Mucosa of stomach (tissue), 1 donor: ENCODE results near the gene DDX19B.
"Not testable (repeated sequence)": the region's sequence is repeated elsewhere in the genome, so short reads cannot be mapped to it uniquely, and the experiment has no call there.

Source experiments
- H3K27me3 ChIP-seq: one replicate; pipeline ENCODE4 v1.7.0; 2013; ENCODE audit warnings: mild to moderate bottlenecking, low read length; ENCODE audit not compliant: control insufficient read depth, insufficient read depth
- H3K36me3 ChIP-seq: one replicate; pipeline ENCODE4 v1.7.0; 2013; ENCODE audit warnings: low read length; ENCODE audit not compliant: control insufficient read depth, insufficient read depth
- H3K4me1 ChIP-seq: one replicate; pipeline ENCODE4 v1.7.0; 2013; ENCODE audit warnings: mild to moderate bottlenecking, low read length; ENCODE audit not compliant: control insufficient read depth, insufficient read depth
- H3K4me3 ChIP-seq: one replicate; pipeline ENCODE4 v1.7.0; 2013; ENCODE audit warnings: low read length
- H3K9ac ChIP-seq: one replicate; pipeline ENCODE4 v1.7.0; 2013; ENCODE audit warnings: mild to moderate bottlenecking, low read length, moderate library complexity
- H3K9me3 ChIP-seq: one replicate; pipeline ENCODE4 v1.7.0; 2013; ENCODE audit warnings: mild to moderate bottlenecking, low read length, moderate library complexity; ENCODE audit not compliant: control insufficient read depth
- donor health status: Pancreatic carcinoma.

Gene DDX19B

DNA sequence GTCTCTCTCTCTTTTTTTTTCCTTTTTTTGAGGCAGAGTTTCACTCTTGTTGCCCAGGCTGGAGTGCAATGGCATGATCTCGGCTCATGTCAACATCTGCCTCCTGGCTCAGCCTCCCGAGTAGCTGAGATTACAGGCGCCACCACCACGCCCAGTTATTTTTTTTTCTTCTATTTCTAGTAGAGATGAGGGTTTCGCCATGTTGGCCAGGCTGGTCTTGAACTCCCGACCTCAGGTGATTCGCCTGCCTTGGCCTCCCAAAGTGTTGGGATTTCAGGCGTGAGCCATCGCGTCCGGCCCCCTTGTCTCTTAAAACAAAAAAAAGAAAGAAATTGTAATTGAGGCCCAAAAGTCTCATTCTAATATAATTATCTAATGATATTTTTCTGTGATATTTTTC is 6.8 kb upstream of the DDX19B start:
- not testable (repeated sequence) for H3K36me3 ChIP-seq, H3K27me3 ChIP-seq, H3K9me3 ChIP-seq, H3K4me3 ChIP-seq, H3K9ac ChIP-seq, H3K4me1 ChIP-seq

- H3K4me3 ChIP-seq = no peak overlapping the region
- no peaks in the 10 kb centered on the region for H3K36me3 ChIP-seq
- H3K27me3 ChIP-seq = no peaks in the 10 kb centered on the region
- no peaks in the 10 kb centered on the region for H3K9me3 ChIP-seq
- peaks cover 10% of the 10 kb centered on the region for H3K4me1 ChIP-seq
- no peak overlapping the region for H3K9ac ChIP-seq
Measured at GRCh38 chr16:70294385-70295025, 4.5 kb upstream of the DDX19B start.

DNA sequence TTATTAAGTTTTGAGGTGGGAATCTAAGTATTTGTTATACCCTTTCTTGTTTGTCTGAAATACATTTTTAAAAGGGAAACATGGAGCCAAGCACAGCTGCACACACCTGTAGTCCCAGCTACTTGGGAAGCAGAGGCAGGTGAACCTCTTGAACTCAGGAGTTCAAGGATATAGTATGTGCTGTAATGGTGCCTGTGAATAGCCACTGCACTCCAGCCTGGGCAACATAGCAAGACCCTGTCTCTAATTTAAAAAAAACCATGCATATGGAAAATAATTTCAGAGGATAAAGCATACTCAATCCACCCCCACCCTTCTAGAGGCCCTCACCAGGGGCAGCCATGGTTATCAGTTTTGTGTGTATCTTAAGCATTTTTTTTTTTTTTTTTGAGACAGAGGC is 3.4 kb upstream of the DDX19B start:
- Histone ChIP-seq H3K27me3 (no peaks in the 10 kb centered on the region), H3K36me3 (no peaks in the 10 kb centered on the region), H3K9me3 (no peaks in the 10 kb centered on the region), H3K9ac (no peak overlapping the region), H3K4me3 (no peak overlapping the region), H3K4me1 (peaks cover 11% of the 10 kb centered on the region)

DNA sequence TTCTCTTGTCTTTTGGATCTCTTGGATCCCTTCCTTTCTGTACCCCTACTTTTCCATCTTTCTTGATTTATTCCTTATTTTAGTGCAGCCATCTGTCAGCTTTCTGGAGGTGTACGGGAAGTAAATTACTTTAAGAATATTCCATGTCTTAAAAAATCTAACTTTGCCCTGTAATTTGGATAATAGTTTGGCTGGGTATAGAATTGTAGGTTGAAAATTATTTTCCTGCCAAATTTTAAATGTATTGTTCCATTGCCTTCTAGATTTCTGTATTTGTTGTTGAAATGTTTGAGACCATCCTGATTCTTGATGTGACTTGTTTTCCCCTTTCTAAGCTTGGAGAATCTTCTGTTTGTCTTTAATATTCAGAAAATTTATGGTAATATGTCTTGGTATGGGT is 2.1 kb downstream of the DDX19B start:
- Histone ChIP-seq H3K4me1 (peaks cover 11% of the 10 kb centered on the region), H3K9me3 (no peaks in the 10 kb centered on the region), H3K36me3 (no peaks in the 10 kb centered on the region), H3K4me3 (no peak overlapping the region), H3K9ac (no peak overlapping the region), H3K27me3 (no peaks in the 10 kb centered on the region)

GRCh38 chr16:70302745-70303144 is 3.8 kb downstream of the DDX19B start:
- H3K4me3 ChIP-seq = no peak overlapping the region
- H3K9ac ChIP-seq = no peak overlapping the region
- peaks cover 11% of the 10 kb centered on the region for H3K4me1 ChIP-seq
- no peaks in the 10 kb centered on the region for H3K36me3 ChIP-seq
- no peaks in the 10 kb centered on the region for H3K27me3 ChIP-seq
- H3K9me3 ChIP-seq = no peaks in the 10 kb centered on the region

GRCh38 chr16:70304892-70305448 is 6.0 kb downstream of the DDX19B start:
- H3K9me3 ChIP-seq = no peaks in the 10 kb centered on the region
- no peak overlapping the region for H3K9ac ChIP-seq

GRCh38 chr16:70306880-70307279 is 7.9 kb downstream of the DDX19B start:
- Histone ChIP-seq H3K27me3 (no peaks in the 10 kb centered on the region), H3K9me3 (no peaks in the 10 kb centered on the region), H3K4me1 (no peaks in the 10 kb centered on the region), H3K36me3 (no peaks in the 10 kb centered on the region), H3K4me3 (no peak overlapping the region), H3K9ac (no peak overlapping the region)

More at GRCh38 chr16:70304892-70305448, 6.0 kb downstream of the DDX19B start:
- Histone ChIP-seq H3K4me1 (peaks cover 2% of the 10 kb centered on the region), H3K4me3 (no peak overlapping the region), H3K36me3 (no peaks in the 10 kb centered on the region), H3K27me3 (no peaks in the 10 kb centered on the region)

- H3K4me1 ChIP-seq, H3K9me3 ChIP-seq, H3K27me3 ChIP-seq, H3K9ac ChIP-seq, H3K36me3 ChIP-seq, H3K4me3 ChIP-seq: not testable (repeated sequence)
Measured at GRCh38 chr16:70307726-70308125, 8.7 kb downstream of the DDX19B start.

DNA sequence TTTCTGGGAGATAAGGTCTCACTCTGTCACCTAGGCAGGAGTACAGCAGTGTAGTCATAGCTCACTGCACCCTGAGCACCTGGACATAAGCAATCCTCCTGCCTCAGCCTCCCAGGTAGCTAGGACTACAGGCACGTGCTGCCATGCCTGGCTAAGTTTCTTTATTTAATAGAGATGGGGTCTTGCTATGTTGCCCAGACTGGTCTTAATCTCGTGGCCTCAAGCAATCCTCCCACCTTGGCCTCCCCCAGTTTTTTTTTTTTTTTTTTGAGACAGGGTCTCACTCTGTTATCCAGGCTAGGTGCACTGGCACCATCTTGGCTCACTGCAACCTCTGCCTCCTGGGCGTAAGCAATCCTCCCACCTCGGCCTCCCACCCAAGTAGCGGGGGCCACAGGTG is 21.1 kb downstream of the DDX19B start:
- Histone ChIP-seq H3K9me3 (no peaks in the 10 kb centered on the region), H3K4me1 (no peaks in the 10 kb centered on the region), H3K4me3 (no peak overlapping the region), H3K27me3 (no peaks in the 10 kb centered on the region), H3K9ac (no peak overlapping the region), H3K36me3 (peaks cover 5% of the 10 kb centered on the region)

DNA sequence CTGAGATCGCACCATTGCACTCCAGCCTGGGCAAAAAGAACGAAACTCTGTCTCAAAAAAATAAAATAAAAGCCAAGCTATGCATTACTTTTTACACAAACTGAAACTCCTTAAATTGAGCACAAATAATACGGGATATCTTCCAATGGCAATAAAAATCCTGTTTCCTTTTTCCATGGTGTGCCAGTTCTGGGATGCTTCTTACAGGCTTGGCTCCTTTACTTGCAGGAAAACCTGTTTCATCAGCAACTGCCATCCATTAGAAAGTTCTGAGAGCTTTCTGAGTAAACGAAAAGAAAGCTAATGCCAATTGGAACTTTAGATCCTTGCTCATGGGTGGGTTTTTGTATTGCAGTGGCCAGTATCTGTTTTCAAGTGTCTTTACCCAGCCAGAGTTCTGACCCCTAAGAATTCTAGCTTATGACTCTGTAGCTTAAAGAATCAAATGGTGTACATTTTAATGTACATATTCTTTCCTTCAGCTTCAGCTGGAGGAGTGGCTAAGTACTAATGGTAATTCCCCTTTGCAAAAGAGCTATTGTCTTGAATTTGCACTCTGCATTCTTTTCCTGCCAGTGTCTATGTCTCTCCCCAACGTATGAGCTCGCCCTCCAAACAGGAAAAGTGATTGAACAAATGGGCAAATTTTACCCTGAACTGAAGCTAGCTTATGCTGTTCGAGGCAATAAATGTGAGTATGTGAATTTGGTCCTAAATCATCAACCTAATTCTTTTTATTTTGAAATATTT is 26.2 kb downstream of the DDX19B start:
- Histone ChIP-seq H3K4me3 (no peak overlapping the region), H3K36me3 (no peaks in the 10 kb centered on the region), H3K27me3 (no peaks in the 10 kb centered on the region), H3K4me1 (no peaks in the 10 kb centered on the region), H3K9me3 (no peaks in the 10 kb centered on the region), H3K9ac (no peak overlapping the region)

GRCh38 chr16:70331091-70331490 is 32.1 kb downstream of the DDX19B start:
- Histone ChIP-seq H3K4me3 (no peak overlapping the region), H3K27me3 (no peaks in the 10 kb centered on the region), H3K9ac (no peak overlapping the region), H3K9me3 (no peaks in the 10 kb centered on the region), H3K36me3 (no peaks in the 10 kb centered on the region), H3K4me1 (no peaks in the 10 kb centered on the region)

GRCh38 chr16:70331588-70332358 is 32.8 kb downstream of the DDX19B start:
- H3K4me3 ChIP-seq = no peak overlapping the region
- no peaks in the 10 kb centered on the region for H3K36me3 ChIP-seq
- no peaks in the 10 kb centered on the region for H3K27me3 ChIP-seq
- no peaks in the 10 kb centered on the region for H3K9me3 ChIP-seq
- H3K4me1 ChIP-seq = no peaks in the 10 kb centered on the region
- H3K9ac ChIP-seq = no peak overlapping the region
